ENCODE data around the gene EDARADD.

DNA sequence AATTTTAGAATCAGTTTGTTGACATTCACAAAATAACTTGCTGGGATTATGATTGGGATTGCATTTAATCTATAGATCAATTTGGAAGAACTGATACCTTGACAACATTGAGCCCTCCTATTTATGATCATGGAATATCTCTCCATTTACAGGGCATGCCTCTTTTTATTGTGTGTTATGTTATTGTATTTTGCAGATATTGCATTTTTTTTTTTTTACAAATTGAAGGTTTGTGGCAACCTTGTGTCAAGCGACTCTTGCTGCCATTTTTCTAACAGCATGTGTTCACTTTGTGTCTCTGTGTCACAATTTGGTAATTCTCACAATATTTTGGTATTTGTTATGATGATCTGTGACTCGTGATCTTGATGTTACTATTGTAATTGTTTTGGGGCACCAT lies 46.3 kb downstream of the EDARADD start:
- TF ChIP-seq, protein P1, sequence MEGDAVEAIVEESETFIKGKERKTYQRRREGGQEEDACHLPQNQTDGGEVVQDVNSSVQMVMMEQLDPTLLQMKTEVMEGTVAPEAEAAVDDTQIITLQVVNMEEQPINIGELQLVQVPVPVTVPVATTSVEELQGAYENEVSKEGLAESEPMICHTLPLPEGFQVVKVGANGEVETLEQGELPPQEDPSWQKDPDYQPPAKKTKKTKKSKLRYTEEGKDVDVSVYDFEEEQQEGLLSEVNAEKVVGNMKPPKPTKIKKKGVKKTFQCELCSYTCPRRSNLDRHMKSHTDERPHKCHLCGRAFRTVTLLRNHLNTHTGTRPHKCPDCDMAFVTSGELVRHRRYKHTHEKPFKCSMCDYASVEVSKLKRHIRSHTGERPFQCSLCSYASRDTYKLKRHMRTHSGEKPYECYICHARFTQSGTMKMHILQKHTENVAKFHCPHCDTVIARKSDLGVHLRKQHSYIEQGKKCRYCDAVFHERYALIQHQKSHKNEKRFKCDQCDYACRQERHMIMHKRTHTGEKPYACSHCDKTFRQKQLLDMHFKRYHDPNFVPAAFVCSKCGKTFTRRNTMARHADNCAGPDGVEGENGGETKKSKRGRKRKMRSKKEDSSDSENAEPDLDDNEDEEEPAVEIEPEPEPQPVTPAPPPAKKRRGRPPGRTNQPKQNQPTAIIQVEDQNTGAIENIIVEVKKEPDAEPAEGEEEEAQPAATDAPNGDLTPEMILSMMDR (conservative IDR thresholded peaks at IDR 0.05; ENCODE audit: low read depth, low read length), result no peak
- TF ChIP-seq EZH2 (IDR thresholded peaks at IDR 0.05; ENCODE audit: low read length, unreplicated experiment), result no peak

Measured in PC-3 (cell line).